Measurements from ENCODE around the gene ATP12A. TPM values are rescaled to one million over a fixed set of nuclear protein-coding genes. Genes with fewer than 3 reads are reported as not detected.

Gene ATP12A
- total RNA-seq, 2 donors from 2014 or later, result not detected

DNA sequence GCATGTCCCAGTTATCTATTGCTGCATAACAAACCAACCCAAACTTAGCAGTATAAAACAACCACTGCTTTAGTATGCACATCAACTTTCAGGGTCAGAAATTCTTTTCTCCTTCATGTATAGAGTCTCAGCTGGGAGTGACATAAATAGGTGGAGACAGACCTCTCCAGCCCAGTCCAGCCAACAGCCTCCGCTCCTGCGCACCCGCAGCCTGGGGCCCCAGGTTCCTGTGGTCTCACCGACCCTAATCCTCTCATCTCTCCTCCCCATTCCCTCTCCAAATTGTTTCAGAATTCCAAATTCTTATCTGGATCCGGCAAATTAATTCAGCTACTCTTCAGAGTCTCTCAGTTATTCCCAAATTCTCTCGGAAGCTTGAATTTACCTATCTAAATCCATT, 522 bp upstream of the ATP12A start:
- Histone ChIP-seq H3K36me3 (no peaks in the 10 kb centered on the region), H3K9me3 (no peaks in the 10 kb centered on the region), H3K4me3 (no peak overlapping the region), H3K27me3 (peaks cover 3 to 15% of the 10 kb centered on the region in 2 donors), H3K27ac (no peak overlapping the region), H3K4me1 (peaks cover 0 to 14% of the 10 kb centered on the region in 2 donors)
- no peak for DNase-seq (ENCODE audit: low spot score)
- TF ChIP-seq, protein P1, sequence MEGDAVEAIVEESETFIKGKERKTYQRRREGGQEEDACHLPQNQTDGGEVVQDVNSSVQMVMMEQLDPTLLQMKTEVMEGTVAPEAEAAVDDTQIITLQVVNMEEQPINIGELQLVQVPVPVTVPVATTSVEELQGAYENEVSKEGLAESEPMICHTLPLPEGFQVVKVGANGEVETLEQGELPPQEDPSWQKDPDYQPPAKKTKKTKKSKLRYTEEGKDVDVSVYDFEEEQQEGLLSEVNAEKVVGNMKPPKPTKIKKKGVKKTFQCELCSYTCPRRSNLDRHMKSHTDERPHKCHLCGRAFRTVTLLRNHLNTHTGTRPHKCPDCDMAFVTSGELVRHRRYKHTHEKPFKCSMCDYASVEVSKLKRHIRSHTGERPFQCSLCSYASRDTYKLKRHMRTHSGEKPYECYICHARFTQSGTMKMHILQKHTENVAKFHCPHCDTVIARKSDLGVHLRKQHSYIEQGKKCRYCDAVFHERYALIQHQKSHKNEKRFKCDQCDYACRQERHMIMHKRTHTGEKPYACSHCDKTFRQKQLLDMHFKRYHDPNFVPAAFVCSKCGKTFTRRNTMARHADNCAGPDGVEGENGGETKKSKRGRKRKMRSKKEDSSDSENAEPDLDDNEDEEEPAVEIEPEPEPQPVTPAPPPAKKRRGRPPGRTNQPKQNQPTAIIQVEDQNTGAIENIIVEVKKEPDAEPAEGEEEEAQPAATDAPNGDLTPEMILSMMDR (IDR thresholded peaks at IDR 0.05), result no peak

DNA sequence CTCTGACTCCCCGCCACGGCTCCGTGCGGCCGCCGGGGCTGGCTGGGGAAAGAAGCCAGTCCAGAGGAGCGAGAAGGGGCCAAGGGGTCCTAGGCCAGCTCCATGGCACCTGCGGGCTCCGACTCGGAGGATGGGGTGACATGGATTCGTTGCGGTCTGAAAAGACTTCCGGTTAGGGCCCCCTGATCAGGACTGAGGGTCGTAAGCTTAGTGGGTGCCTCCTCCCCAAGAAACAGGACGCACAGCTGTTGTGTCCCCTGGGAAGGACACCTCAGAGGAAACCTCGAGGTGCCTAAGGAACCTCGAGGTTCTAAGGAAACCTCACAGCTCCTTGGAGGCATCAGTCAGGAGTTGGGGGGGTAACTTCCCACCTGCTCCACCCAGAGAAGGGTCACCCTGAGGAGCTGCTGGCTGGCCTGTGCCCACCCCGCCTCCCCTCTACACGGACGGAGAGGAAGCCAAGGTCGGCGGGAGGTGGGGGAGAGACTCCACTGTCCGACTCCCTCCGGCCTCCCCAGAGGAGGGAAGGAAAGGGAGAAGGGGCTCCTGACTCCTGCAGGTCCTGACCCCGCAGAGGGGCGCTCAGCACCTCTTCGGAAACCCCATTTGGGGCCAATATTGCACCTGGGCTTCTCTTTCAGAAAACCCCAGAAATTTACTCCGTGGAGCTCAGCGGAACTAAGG, 855 bp downstream of the ATP12A start:
- Histone ChIP-seq H3K27ac (no peak overlapping the region), H3K27me3 (peaks cover 3 to 15% of the 10 kb centered on the region in 2 donors), H3K4me1 (peaks cover 0 to 17% of the 10 kb centered on the region in 2 donors), H3K9me3 (no peaks in the 10 kb centered on the region), H3K36me3 (no peaks in the 10 kb centered on the region), H3K4me3 (peak overlapping the region in 1 of 2 donors; percentile 48)
- no peak for DNase-seq (ENCODE audit: low spot score)
- TF ChIP-seq, protein P1 (IDR thresholded peaks at IDR 0.05), result no peak

DNA sequence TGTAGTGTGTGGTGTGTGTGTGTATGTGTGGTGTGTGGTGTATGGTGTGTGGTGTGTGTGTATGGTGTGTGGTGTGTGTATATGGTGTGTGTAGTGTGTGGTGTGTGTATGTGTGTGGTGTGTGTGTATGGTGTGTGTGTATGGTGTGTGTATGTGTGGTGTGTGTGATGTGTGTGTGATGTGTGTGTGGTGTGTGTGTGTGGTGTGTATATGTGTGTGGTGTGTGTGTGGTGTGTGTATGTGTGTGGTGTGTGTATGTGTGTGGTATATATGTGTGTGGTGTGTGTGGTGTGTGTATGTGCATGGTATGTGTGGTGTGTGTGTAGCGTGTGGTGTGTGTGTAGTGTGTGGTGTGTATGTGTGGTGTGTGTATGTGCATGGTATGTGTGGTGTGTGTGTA, 1.7 kb downstream of the ATP12A start:
- Histone ChIP-seq H3K27me3 (peaks cover 3 to 15% of the 10 kb centered on the region in 2 donors), H3K4me3 (no peak overlapping the region)
- TF ChIP-seq, protein P1 (IDR thresholded peaks at IDR 0.05), result no peak

DNA sequence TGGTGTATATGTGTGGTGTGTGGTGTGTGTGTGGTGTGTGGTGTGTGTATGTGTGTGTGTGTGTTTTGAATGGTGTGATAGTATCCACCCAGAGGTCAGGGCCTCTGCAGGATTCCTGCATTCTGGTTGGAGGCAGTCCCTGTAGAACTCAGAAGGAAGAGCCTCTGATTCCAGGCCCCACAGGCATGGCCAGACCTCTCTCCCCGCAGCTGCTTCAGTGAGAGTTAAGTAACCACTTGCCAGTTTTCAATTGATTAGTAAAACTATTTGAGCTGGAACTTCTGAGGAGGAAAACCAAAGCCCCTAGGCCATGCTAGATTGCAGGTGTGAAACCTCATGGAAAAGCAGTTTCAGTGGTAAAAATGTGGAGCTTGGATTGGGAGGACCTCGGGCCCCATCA, 2.1 kb downstream of the ATP12A start:
- TF ChIP-seq, protein P1 (IDR thresholded peaks at IDR 0.05), result no peak
- H3K27me3 ChIP-seq, result peaks cover 3 to 15% of the 10 kb centered on the region in 2 donors
- DNase-seq (ENCODE audit: low spot score), result no peak
- no peaks in the 10 kb centered on the region for H3K9me3 ChIP-seq
- H3K4me3 ChIP-seq, result no peak overlapping the region
- no peaks in the 10 kb centered on the region for H3K36me3 ChIP-seq
- H3K4me1 ChIP-seq, result peaks cover 0 to 17% of the 10 kb centered on the region in 2 donors
- H3K27ac ChIP-seq, result no peak overlapping the region

More for the DNA sequence above, 1.7 kb downstream of the ATP12A start:
- Histone ChIP-seq H3K36me3 (no peaks in the 10 kb centered on the region), H3K4me1 (peaks cover 0 to 17% of the 10 kb centered on the region in 2 donors), H3K9me3 (no peaks in the 10 kb centered on the region), H3K27ac (no peak overlapping the region)
- no peak for DNase-seq (ENCODE audit: low spot score)

DNA sequence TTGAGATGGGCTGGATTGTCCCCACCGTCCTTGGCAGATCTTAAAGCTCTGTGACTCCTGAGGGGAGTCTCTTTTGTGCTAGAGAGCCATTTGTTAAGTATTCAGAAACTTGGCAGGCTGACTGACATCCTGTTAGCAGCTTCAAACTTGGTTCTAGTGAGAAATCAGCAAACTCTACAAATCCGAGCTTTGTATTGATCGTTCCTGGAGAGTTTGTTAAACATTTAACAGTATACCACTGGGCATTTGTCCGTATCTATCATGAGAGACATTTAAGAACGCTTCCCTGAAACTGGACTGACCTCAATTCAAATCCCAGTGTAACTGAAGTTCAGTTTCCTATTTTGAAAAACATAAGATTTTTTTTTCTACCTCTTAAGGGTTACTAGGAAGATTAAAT, 3.1 kb downstream of the ATP12A start:
- Histone ChIP-seq H3K36me3 (no peaks in the 10 kb centered on the region), H3K27me3 (peaks cover 3 to 15% of the 10 kb centered on the region in 2 donors), H3K27ac (no peak overlapping the region), H3K9me3 (no peaks in the 10 kb centered on the region), H3K4me1 (peaks cover 0 to 17% of the 10 kb centered on the region in 2 donors), H3K4me3 (no peak overlapping the region)
- no peak for DNase-seq (ENCODE audit: low spot score)
- TF ChIP-seq, protein P1 (IDR thresholded peaks at IDR 0.05), result no peak
